ENCODE data around the gene PREX1. TPM values are rescaled to one million over a fixed set of nuclear protein-coding genes. Genes with fewer than 3 reads are reported as not detected.

PREX1 gene
- total RNA-seq, 2 experiments from 2014 or later: 20.7 to 25.3 TPM

GRCh38 chr20:48786951-48787705 is 40.7 kb downstream of the PREX1 start:
- TF ChIP-seq CTCF (conservative IDR thresholded peaks at IDR 0.05; ENCODE audit: low read length) (no peak), EZH2phosphoT487 (IDR thresholded peaks at IDR 0.05; ENCODE audit: borderline replicate concordance, low read depth, low read length) (no peak)
- H3K9me2 ChIP-seq (ENCODE audit: insufficient read depth, low read length): no peaks in the 10 kb centered on the region
- BruUV-seq (replicated peaks): no TSS peak
- ChIA-PET CTCF (ENCODE audit: unreplicated experiment) (no interaction called here), POLR2A (interaction anchor here (0.6 to 1.4 kb wide), 5 partner anchors 10 to 62 kb away, joined by 3 to 4 read pairs (median 4); no protein-coding TSS in a partner anchor)
- no peaks in the 10 kb centered on the region for H4K20me1 ChIP-seq (ENCODE audit: insufficient read depth, low read length)
- no peaks in the 10 kb centered on the region for H3K36me3 ChIP-seq (ENCODE audit: insufficient read depth, low read length)
- no peaks in the 10 kb centered on the region for H3K9me3 ChIP-seq (ENCODE audit: low read length)
- no peaks in the 10 kb centered on the region; the same call in 1 of the 2 replicates for H3K79me2 ChIP-seq (ENCODE audit: insufficient read depth, low read depth, low read length)
- peak overlapping the region; percentile 45 for H3K4me2 ChIP-seq (ENCODE audit: low read length)
- peak overlapping the region; percentile 16 for H3K4me3 ChIP-seq (ENCODE audit: low read depth, low read length, poor library complexity, severe bottlenecking)
- peak overlapping the region; percentile 81 for H3K27ac ChIP-seq (ENCODE audit: low read depth, low read length, poor library complexity, severe bottlenecking)
- H2AFZ ChIP-seq (ENCODE audit: low read length): no peak overlapping the region; the same call in 1 of the 2 replicates
- intact Hi-C loops (cut with micrococcal nuclease; ENCODE audit: unreplicated experiment): no loop called here
- no peak for DNase-seq (ENCODE audit: low spot score)
- H3K4me1 ChIP-seq (ENCODE audit: insufficient read depth, low read length, poor library complexity, severe bottlenecking): peaks cover 76% of the 10 kb centered on the region

GRCh38 chr20:48785801-48786200 is 42.0 kb downstream of the PREX1 start:
- Histone ChIP-seq H3K4me2 (ENCODE audit: low read length) (no peak overlapping the region), H3K36me3 (ENCODE audit: insufficient read depth, low read length) (no peaks in the 10 kb centered on the region; the same call in 1 of the 2 replicates), H3K27ac (ENCODE audit: low read depth, low read length, poor library complexity, severe bottlenecking) (no peak overlapping the region), H3K9me2 (ENCODE audit: insufficient read depth, low read length) (no peaks in the 10 kb centered on the region), H3K4me1 (ENCODE audit: insufficient read depth, low read length, poor library complexity, severe bottlenecking) (peaks cover 78% of the 10 kb centered on the region), H3K79me2 (ENCODE audit: insufficient read depth, low read depth, low read length) (peaks cover 4% of the 10 kb centered on the region; the same call in 1 of the 2 replicates), H4K20me1 (ENCODE audit: insufficient read depth, low read length) (no peaks in the 10 kb centered on the region), H2AFZ (ENCODE audit: low read length) (no peak overlapping the region), H3K9me3 (ENCODE audit: low read length) (0 out of 2 replicates have a peak, but pooled peaks cover under 1% of the 10 kb centered on the region), H3K4me3 (ENCODE audit: low read depth, low read length, poor library complexity, severe bottlenecking) (no peak overlapping the region)
- DNase-seq (ENCODE audit: low spot score): no peak
- intact Hi-C loops (cut with micrococcal nuclease; ENCODE audit: unreplicated experiment): no loop called here
- BruUV-seq (replicated peaks): no TSS peak
- ChIA-PET POLR2A (no interaction called here), CTCF (ENCODE audit: unreplicated experiment) (no interaction called here)
- no peak for TF ChIP-seq EZH2phosphoT487 (IDR thresholded peaks at IDR 0.05; ENCODE audit: borderline replicate concordance, low read depth, low read length)

- intact Hi-C loops (cut with micrococcal nuclease; ENCODE audit: unreplicated experiment): no loop called here
- no peaks in the 10 kb centered on the region for H3K9me2 ChIP-seq (ENCODE audit: insufficient read depth, low read length)
- CTCF ChIA-PET (ENCODE audit: unreplicated experiment): no interaction called here
- no peaks in the 10 kb centered on the region for H4K20me1 ChIP-seq (ENCODE audit: insufficient read depth, low read length)
- no peak overlapping the region for H3K4me2 ChIP-seq (ENCODE audit: low read length)
- no peaks in the 10 kb centered on the region; the same call in 1 of the 2 replicates for H3K36me3 ChIP-seq (ENCODE audit: insufficient read depth, low read length)
- H3K4me1 ChIP-seq (ENCODE audit: insufficient read depth, low read length, poor library complexity, severe bottlenecking): peaks cover 72% of the 10 kb centered on the region
- no TSS peak for BruUV-seq (replicated peaks)
- POLR2A ChIA-PET: no interaction called here
- peaks cover 6% of the 10 kb centered on the region; the same call in 1 of the 2 replicates for H3K9me3 ChIP-seq (ENCODE audit: low read length)
- no peak for TF ChIP-seq CTCF (conservative IDR thresholded peaks at IDR 0.05; ENCODE audit: low read length)
- TF ChIP-seq EZH2phosphoT487 (IDR thresholded peaks at IDR 0.05; ENCODE audit: borderline replicate concordance, low read depth, low read length): no peak
- no peak overlapping the region for H2AFZ ChIP-seq (ENCODE audit: low read length)
- no peak for DNase-seq (ENCODE audit: low spot score)
- H3K4me3 ChIP-seq (ENCODE audit: low read depth, low read length, poor library complexity, severe bottlenecking): no peak overlapping the region
- peaks cover 4% of the 10 kb centered on the region; the same call in 1 of the 2 replicates for H3K79me2 ChIP-seq (ENCODE audit: insufficient read depth, low read depth, low read length)
- no peak overlapping the region for H3K27ac ChIP-seq (ENCODE audit: low read depth, low read length, poor library complexity, severe bottlenecking)
Observed at GRCh38 chr20:48785256-48785655, 42.5 kb downstream of the PREX1 start.

Measured in OCI-LY7 (cell line).